Kidney (tissue), 14 donors: ENCODE measurements around the gene EXD2. TPM values are rescaled to one million over a fixed set of nuclear protein-coding genes. Genes with fewer than 3 reads are reported as not detected.

Experiments
- DNase-seq, 5 donors: peaks; one replicate each; pipeline ENCODE4 v3.0.0-alpha.2; 2013 to 2020
- FAIRE-seq: peaks from 2 replicates; lab custom pipeline; 2012; peaks lifted over from hg19 to GRCh38; lab: Jason Lieb, UNC
- H3K27ac ChIP-seq, 2 donors: one replicate each; pipeline ENCODE4 v1.7.0; 2013; ENCODE audit warnings: low read depth in 2 of 2, low read length in 2 of 2, inconsistent platforms in 1 of 2
- H3K27me3 ChIP-seq: one replicate; pipeline ENCODE4 v1.7.1; 2013; ENCODE audit warnings: low read length, inconsistent platforms; ENCODE audit not compliant: control insufficient read depth, insufficient read depth
- H3K36me3 ChIP-seq, 3 donors: one replicate each; pipeline versions ENCODE4 v1.7.0 to v1.7.1; 2013; ENCODE audit warnings: low read length in 3 of 3, control low read depth in 1 of 3, inconsistent platforms in 1 of 3; ENCODE audit not compliant: insufficient read depth in 3 of 3, control insufficient read depth in 2 of 3
- H3K4me1 ChIP-seq, 3 donors: one replicate each; pipeline versions ENCODE4 v1.7.0 to v1.7.1; 2013; ENCODE audit warnings: low read length in 3 of 3, inconsistent platforms in 1 of 3, low read depth in 1 of 3; ENCODE audit not compliant: control insufficient read depth in 2 of 3, insufficient read depth in 2 of 3
- H3K4me3 ChIP-seq, 3 donors: one replicate each; pipeline versions ENCODE4 v1.7.0 to v1.8.1; 2013; ENCODE audit warnings: low read length in 3 of 3, control low read depth in 1 of 3, inconsistent platforms in 1 of 3
- H3K9ac ChIP-seq, 3 donors: one replicate each; pipeline versions ENCODE4 v1.7.0 to v1.7.1; 2013; ENCODE audit warnings: low read length in 3 of 3, control low read depth in 1 of 3, inconsistent platforms in 1 of 3
- H3K9me3 ChIP-seq, 3 donors: one replicate each; pipeline versions ENCODE4 v1.7.0 to v1.7.1; 2013; ENCODE audit warnings: low read length in 3 of 3, control low read depth in 1 of 3, inconsistent platforms in 1 of 3; ENCODE audit not compliant: control insufficient read depth in 2 of 3, insufficient read depth in 1 of 3
- intact Hi-C: fragments of 100-400 bp; cut with DNase I; formaldehyde crosslinking; loops from one replicate; pipeline ENCODE4 v1.11.1; 2022
- polyA plus RNA-seq: library from polyadenylated mRNA; stranded (reverse); fragments of 350-450 nt; fragmentation: Illumina TruSeq; extraction: RNeasy Lipid Tissue Mini Kit (QIAGEN cat#74804); gene quantifications from one replicate; pipeline ENCODE4 v1.2.3, GENCODE V29; 2014; ENCODE audit warnings: low read depth, low replicate concordance; ENCODE audit not compliant: insufficient read depth
- total RNA-seq: library from RNA; stranded (reverse); fragmentation: NEBNext Ultra II Directional; extraction: Animal tissue kit (Norgen Biotek cat#: 25700); gene quantifications from one replicate; pipeline ENCODE4 v1.2.1, GENCODE V29; 2021
- TF ChIP-seq, protein P1 (sequence below): IDR thresholded peaks from 3 replicates; pipeline ENCODE4 v1.5.1; 2012; ENCODE audit warnings: mild to moderate bottlenecking, moderate library complexity, borderline replicate concordance; ENCODE audit not compliant: insufficient read depth; ENCODE audit errors: extremely low read depth
- donor health status: control.
- donor health status: control.
- donor health status: control.
- donor health status: control.
- donor health status: control.
- donor health status: DM: yes; HTN: yes; CAD: no.
- donor health status: Normal renal cell carcinoma (clear cell type).

EXD2 gene
- total and polyA plus RNA-seq, 2 donors from 2014 or later, result 13.7 to 24.5 TPM

DNA sequence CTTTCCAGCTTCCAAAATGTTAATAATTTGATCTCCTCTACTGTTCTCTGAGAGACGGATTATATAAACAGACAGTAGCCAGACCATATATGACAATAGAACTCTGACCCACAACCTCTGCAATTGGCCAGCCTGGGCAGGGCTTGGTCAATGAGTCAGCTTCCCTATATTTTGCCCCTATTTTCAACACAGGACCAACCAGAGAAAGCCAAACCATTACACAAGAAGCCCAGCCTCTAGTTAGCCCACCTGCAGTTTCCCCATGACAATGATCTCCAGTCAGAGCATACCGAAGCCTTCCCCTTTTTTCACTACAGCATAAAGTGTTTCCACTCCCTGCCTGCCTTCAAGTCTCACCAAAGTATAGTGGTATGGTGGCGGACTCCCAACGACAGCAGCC is 7.6 kb upstream of the EXD2 start:
- no peaks in the 10 kb centered on the region for H3K36me3 ChIP-seq
- intact Hi-C loops, result no loop called here
- no peaks in the 10 kb centered on the region for H3K9me3 ChIP-seq
- no peaks in the 10 kb centered on the region for H3K4me1 ChIP-seq
- DNase-seq (no peak), FAIRE-seq (no peak)
- H3K27me3 ChIP-seq, result no peaks in the 10 kb centered on the region
- no peak overlapping the region for H3K9ac ChIP-seq
- no peak overlapping the region for H3K27ac ChIP-seq
- H3K4me3 ChIP-seq, result no peak overlapping the region
- TF ChIP-seq, protein P1, sequence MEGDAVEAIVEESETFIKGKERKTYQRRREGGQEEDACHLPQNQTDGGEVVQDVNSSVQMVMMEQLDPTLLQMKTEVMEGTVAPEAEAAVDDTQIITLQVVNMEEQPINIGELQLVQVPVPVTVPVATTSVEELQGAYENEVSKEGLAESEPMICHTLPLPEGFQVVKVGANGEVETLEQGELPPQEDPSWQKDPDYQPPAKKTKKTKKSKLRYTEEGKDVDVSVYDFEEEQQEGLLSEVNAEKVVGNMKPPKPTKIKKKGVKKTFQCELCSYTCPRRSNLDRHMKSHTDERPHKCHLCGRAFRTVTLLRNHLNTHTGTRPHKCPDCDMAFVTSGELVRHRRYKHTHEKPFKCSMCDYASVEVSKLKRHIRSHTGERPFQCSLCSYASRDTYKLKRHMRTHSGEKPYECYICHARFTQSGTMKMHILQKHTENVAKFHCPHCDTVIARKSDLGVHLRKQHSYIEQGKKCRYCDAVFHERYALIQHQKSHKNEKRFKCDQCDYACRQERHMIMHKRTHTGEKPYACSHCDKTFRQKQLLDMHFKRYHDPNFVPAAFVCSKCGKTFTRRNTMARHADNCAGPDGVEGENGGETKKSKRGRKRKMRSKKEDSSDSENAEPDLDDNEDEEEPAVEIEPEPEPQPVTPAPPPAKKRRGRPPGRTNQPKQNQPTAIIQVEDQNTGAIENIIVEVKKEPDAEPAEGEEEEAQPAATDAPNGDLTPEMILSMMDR, result no peak

DNA sequence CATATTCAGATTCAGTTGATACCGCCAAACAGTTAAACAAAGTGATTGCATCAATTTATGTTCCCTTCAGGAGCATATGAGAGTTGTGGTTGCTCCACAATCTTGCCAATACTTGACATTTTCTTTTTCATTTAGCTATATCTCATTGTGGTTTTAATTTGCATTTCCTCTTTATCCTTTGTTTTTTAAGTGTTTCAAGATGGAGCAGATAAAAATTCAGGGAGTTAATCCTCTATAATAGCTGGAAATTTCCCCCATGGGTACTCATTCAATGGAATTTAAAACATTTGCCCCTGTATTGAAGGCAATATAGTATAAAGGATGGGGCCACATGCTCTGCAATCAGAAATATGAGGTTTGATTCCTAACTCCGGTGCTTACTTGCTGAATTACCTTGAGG is 1.1 kb upstream of the EXD2 start:
- TF ChIP-seq, protein P1, result no peak
- Histone ChIP-seq H3K4me1 (peaks cover 0 to 2% (median 0%) of the 10 kb centered on the region in 3 donors), H3K36me3 (no peaks in the 10 kb centered on the region), H3K27ac (no peak overlapping the region), H3K4me3 (no peak overlapping the region), H3K9ac (no peak overlapping the region), H3K9me3 (no peaks in the 10 kb centered on the region), H3K27me3 (no peaks in the 10 kb centered on the region)
- DNase-seq, result no peak
- intact Hi-C loops, result no loop called here
- no peak for FAIRE-seq

GRCh38 chr14:69193721-69194120 is 2.4 kb downstream of the EXD2 start:
- no peaks in the 10 kb centered on the region for H3K9me3 ChIP-seq

More at GRCh38 chr14:69193721-69194120, 2.4 kb downstream of the EXD2 start:
- no peaks in the 10 kb centered on the region for H3K36me3 ChIP-seq
- H3K27me3 ChIP-seq, result no peaks in the 10 kb centered on the region
- H3K9ac ChIP-seq, result no peak overlapping the region
- peaks cover 0 to 2% (median 0%) of the 10 kb centered on the region in 3 donors for H3K4me1 ChIP-seq
- H3K27ac ChIP-seq, result no peak overlapping the region
- no peak overlapping the region for H3K4me3 ChIP-seq
- FAIRE-seq, result no peak
- TF ChIP-seq, protein P1, result no peak
- intact Hi-C loops, result no loop called here
- DNase-seq, result no peak
